WI38 (cell line): ENCODE data around the gene RAB11FIP3.

Experiments used
- H3K4me3 ChIP-seq: 2 replicates; pipeline ENCODE4 v1.5.1; 2011; ENCODE audit warnings: low read depth, mild to moderate bottlenecking, control low read depth, low read length
- CTCF ChIP-seq: IDR thresholded peaks from 2 replicates; pipeline ENCODE4 v1.5.1; 2012; ENCODE audit warnings: low read depth, mild to moderate bottlenecking, control low read depth, low read length

The RAB11FIP3 gene

GRCh38 chr16:555528-556473 lies 130.4 kb downstream of the RAB11FIP3 start:
- no peak for TF ChIP-seq CTCF
- H3K4me3 ChIP-seq: no peak overlapping the region

GRCh38 chr16:556474-557173 lies 131.2 kb downstream of the RAB11FIP3 start:
- no peak overlapping the region for H3K4me3 ChIP-seq
- no peak for TF ChIP-seq CTCF

- no peak overlapping the region for H3K4me3 ChIP-seq
- TF ChIP-seq CTCF: no peak
Measured at GRCh38 chr16:557463-558297, 132.2 kb downstream of the RAB11FIP3 start.

- no peak overlapping the region for H3K4me3 ChIP-seq
- no peak for TF ChIP-seq CTCF
Measured at GRCh38 chr16:558298-559020, 133.0 kb downstream of the RAB11FIP3 start.

- no peak for TF ChIP-seq CTCF
- no peak overlapping the region for H3K4me3 ChIP-seq
Measured at GRCh38 chr16:559021-559380, 133.6 kb downstream of the RAB11FIP3 start.

- TF ChIP-seq CTCF: no peak
- H3K4me3 ChIP-seq: no peak overlapping the region
Measured at GRCh38 chr16:559411-560203, 134.2 kb downstream of the RAB11FIP3 start.
